Right hindlimb (tissue), 1 donor: ENCODE measurements around the gene CCIN.
"Not testable (repeated sequence)": the region's sequence is repeated elsewhere in the genome, so short reads cannot be mapped to it uniquely, and the experiment has no call there.

Experiments used
- DNase-seq: peaks from one replicate; pipeline ENCODE4 v3.0.0-alpha.2; 2018

Gene CCIN

DNA sequence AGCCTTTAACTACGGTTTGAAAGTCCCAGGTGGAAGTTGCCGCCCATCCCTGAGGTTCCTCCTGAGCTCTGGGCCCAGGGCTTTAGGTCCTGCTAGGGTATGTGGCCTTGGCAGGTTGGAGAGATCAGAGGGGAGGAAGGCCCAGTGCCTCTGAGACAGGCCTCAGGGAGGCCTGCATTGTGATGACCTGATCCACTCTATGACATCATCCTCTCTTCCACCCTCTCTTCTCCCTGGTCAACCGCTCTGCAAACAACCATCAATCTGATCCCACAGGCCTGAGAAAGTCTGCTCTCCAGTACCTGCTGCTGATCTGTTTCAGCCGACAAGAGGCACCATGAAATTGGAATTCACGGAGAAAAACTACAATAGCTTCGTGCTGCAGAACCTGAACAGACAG, at the start of gene CCIN:
Gene CCIN, plus strand, starts transcription at position 223 of the 400 bp plus-strand sequence. Its CDS starts 115 bp downstream, at position 338.
- no peak for DNase-seq

DNA sequence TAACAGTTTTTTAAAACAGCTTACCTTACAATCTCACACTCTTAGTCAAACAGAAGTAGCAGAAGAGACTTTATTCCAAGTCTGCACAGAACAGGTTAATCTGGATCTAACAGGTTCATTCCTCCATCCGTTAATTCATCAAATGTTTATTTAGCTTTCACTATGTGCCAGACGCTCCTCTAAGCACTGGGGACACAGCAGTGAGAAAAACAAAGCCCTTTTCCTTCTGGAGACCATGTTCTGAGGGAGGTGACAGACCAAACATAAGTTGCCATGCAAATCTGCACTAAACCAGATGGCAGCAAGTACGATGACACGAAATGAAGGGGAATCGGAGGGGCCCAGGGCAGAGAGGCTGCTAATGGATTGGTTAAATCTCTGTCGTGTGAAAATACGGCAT, 49.7 kb upstream of the CCIN start:
- no peak for DNase-seq

DNA sequence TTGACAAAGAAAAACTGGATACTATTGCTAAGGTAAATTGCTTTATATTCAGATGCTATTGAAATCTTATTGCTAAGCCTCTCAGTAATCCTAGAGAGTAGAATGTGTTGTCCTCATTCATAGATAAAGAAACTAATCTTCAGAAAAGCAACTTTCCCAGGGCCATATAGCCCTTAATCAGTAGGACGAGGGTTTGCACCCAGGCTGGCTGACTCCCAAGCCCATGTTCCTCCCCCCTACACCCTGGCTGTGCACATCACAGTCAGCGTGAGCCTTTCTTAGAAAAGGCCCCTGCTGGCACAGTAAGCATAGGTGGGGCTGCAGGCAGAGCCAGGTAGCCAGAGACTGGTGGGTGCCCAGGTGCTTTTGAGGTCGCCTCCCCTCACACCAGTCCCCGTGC, 48.5 kb upstream of the CCIN start:
- DNase-seq: no peak

DNA sequence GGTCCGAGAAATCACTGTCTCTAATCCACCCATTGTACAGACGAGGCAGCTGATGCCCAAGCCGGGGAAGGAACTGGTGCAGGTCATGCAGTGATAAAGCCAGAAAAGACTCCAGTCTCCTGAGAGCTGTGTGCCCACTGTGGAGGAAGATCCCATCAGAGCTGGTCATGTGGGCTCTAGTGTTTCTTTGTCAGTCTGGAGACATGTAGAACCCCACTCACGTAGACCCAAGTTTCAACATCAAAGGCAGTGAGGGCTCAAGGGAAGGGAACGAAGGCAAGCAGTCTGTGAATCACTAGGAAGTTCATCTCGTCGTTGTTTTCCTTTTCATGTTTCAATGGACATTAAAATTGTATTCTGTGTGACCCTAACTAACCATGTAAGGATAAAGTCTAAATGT, 47.2 kb upstream of the CCIN start:
- no peak for DNase-seq

DNA sequence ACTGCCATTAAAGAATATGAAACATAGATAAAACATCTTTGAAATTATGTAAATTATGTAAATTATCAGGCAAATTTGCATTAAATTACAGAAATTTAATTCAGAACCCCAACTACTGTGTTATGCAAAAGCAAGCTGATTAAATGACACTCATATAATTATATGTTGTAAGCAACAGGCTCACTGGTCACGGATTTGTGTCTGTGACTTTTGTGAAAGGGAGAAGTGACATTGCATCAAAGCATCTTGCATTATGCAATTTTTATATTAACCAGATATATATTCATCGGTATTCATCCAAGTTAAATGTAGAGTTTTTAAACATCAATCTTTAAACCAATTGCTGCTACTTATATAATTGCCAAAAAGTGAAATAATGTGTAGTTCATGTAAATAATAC, 45.7 kb upstream of the CCIN start:
- no peak for DNase-seq

DNA sequence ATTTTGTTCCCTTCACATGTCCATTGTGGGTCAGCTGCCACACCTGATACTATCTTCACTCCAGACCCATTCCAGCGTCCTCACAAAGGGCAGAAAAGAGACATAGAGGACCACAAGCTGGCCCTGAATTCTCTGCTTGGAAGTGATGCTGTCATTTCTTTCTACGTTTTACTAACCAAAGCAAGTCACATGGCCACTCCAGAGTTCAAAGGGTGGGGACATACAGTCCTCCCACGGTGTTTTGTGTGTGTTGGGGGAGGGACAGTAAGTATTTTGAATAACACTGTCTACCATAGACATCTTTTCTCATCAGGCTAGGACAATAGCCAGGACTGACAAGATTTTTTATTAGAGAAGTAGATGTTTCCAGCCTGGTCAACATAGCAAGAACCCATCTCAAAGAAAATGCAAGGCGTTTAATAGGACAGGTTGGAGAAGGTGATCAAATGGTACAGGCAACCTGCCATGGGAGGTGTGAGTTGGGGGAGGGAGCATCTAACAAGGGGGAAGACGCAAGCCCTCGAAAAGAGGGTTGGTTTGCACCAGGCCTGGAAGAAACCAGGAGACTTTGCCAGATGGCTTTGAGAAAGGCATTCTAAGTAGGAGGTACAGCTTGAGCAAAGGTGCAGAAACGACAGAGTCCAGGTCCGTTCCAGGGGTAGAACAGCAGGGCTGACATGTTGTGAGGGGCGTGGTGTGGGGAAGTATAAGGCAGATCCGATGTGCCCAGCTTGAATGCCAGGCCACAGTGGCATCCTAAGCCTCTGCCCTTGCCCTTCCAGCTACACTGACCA, 43.9 kb upstream of the CCIN start:
- no peak for DNase-seq

DNA sequence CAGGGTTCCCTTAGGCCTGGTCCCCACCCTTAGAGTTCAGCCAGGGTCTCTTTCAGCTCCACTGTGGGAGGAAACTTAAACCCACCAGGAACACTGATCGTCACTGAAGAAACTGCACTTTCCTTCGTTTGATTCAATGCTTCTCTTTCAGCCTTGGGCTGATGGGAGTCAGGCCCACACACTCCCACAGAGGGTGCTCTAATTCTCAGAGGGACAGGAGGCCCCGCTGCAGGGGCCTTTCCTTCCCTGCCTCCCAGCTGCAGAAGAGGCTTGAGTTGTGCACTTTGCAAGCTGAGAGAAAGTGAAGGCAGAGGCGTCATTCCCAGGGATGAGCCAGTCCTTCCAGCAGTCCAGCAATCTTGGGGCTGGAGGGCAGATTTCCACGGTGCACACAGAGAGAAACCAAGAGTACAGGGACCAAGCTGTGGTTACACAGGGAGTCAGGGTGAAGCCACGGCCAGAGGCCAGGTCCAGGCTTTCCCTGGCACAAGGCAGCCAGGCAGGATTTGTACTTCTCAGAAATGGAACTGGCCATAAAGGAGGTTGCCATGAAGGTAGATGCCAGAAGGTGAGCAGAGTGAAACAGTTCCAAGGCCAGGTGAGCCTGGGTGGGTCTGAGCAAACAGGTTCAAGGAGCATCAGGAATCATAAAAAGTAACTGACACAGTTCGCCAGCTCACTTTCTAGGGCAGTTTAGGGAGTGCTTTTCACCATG, 43.0 kb upstream of the CCIN start:
- DNase-seq: no peak

DNA sequence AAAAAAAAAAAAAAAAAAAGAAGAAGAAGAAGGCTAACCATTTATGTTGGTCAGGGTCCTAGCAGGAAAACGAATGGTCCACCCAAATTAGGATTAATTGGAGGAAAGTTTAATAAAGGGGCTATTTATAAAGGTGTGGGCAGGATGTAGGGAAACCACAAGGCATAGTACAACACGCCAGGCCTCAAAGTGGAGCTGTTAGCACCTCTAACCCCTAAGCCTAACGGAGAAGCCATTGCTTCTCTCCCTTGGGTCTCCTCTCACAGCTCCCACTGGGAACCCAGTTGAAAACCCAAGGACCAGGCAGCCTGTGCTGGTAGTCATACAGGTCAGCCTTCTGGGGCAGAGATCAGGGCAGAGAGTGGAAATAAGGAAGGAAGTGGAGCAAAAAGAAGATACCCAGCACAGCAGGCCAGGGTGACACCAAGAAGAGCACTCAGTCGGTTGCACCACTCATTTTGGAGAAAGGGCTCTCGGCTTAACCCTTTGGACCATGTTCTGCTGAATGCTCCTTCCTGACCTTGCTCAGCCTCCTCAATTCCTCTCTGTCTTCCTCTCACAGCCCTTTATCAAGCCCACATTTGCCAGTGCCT, 41.4 kb upstream of the CCIN start:
- no peak for DNase-seq

DNA sequence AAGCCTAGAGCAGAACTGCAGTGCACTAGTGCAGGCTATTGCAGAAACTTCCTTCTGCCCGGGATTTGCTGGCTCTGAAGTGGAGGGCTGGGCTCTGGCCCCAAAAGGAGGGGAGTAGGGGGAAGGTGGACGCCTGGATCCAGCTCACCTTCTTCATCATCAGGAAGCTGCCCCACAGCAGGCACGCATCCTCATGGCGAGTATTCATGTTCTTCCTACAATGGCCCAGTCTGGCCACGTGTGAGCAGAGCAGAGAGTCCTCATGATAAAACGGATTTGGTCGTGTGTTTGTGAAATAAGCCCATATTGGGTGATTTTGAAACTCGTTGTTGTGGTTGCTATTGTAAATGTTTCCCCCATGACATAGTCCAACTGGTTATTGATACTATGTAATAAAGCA, 40.8 kb upstream of the CCIN start:
- DNase-seq: no peak

DNA sequence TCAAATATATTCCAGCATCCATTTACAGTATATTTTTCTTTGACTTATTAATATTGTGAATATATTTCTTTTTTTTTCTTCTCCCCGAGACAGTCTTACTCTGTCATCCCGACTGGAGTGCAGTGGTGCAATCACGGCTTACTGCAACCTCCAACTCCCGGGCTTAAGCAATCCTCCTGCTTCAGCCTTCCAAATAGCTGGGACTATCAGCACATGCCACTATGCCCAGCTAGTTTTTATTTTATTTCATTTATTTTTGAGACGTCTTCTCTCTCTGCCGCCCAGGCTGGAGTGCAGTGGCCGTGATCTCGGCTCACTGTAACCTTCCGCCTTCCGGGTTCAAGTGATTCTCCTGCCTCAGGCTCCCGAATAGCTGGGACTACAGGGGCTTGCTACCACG, 40.0 kb upstream of the CCIN start:
- DNase-seq: no peak

DNA sequence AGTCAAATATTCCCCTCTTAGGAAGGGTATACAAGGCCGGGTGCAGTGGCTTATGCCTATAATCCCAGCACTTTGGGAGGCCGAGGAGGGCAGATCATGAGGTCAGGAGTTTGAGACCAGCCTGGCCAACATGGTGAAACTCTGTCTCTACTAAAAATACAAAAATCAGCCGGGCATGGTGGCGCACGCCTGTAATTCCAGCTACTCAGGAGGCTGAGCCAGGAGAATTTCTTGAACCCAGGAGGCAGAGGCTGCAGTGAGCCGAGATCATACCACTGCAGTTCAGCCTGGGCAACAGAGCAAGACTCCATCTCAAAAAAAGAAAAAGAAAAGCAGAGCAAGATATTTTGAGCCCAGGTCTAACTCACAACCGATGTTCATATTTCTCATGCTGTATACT, 37.5 kb upstream of the CCIN start:
- DNase-seq: not testable (repeated sequence)

DNA sequence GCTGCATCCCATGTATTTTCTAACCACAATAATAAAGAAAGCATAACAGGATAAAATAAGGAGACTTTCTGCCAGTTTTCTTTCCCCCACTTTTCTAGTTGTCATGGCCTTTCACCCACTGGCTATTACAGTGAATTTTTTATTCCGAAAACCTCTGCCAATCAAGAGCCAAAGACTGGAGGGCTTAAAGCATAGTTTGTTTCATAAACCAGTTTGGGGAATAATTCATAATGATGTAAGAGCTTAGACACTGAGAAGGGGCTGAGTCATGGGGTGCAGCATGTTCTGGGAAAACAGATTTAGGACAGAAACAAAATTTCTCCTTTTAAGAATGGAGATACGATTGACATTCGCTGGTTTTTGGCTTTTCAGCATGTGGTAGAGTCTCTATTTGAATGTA, 37.1 kb upstream of the CCIN start:
- no peak for DNase-seq

DNA sequence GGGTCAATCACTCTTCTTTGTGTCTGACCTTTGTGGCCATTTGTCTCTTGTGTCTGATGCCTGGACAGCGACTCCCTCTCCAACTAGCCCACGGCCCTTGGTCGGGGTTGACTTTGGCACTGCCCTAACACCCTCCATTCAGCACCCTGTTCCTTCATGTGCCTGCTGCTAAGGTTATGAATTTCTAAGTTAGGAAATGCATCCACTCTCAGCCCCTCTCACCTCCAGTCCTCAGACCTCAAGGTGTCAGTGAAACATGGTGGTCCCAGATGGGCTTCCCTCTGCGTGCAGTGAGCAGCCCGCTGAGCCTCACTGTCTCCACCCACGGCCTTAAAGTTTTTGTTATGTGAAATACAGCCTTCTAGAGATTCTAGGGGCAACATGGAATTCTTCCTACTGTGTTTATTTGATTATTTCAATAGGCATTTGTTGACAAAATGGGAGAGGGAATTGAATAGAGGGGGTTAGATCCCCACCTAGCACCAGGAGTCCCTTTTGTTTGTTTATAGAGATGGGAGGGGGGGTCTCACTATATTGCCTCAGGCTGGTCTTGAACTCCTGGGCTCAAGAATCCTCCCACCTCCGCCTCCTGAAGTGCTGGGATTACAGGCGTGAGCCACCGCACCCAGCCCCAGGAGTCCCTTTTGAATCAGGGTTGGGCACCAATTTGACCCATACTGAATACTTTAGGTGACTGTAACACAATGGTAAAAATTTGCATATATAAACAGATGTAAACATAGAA, 34.3 kb upstream of the CCIN start:
- no peak for DNase-seq

DNA sequence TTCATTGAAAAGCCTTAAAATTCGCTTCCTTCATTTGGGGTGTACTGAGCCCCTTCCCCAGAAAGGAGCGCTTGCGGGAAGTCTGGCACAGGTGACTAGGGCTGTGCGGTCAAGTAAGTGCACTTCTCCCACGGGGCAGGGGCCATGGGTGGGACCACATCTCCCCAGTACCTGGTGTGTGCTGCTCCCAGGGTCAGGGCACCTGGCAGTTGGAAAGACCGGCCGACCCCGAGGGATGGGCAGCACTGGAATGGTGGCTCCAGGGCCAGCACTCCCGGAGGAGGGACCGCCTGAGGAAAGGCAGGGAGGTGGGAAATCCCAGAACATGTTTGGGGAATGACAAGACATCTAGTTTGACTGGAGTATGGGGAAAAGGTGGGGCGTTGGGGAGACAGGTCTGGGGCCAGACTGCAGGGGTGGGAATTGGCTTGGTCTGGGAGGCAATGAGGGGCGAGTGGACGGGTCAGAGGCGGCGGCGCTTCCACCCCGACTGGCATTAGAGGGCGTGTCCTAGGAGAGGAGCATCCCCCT, 33.4 kb upstream of the CCIN start:
- no peak for DNase-seq

DNA sequence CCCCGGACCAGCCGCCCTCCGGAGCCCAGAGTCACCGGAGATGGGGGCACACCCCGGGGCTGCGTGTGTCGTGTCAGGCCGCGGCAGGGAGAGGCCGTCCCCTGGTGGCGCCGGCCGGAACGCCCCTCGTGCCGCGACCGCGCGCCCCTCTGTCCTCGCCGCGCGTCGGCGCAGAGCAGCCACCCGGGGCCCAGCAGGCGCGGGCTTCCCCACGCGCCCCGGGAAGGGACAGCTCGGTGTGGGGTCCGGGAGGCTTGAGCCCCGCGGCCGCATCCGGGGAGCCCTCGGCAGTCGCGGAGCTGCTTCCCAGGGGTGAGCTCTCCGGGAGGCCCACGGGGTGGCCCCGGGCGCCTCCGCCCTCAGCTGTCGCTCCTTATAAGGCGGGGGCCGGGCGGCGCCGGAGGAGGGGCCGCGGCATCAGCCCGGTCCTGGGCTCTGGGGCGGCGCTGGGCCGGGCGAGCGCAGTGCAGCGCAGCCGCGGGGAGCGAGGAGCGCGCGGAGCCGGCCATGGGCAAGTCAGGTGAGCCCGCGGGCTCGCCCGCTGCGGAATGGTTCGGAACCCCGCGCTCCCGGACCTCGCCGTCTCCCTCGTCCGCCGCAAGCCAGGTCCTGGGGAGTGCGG, 32.8 kb upstream of the CCIN start, which contains the start of gene GLIPR2:
Gene GLIPR2, plus strand, starts transcription at position 462 of the 622 bp plus-strand sequence. Its CDS starts 46 bp downstream, at position 508.
- peak; percentile 82 for DNase-seq

DNA sequence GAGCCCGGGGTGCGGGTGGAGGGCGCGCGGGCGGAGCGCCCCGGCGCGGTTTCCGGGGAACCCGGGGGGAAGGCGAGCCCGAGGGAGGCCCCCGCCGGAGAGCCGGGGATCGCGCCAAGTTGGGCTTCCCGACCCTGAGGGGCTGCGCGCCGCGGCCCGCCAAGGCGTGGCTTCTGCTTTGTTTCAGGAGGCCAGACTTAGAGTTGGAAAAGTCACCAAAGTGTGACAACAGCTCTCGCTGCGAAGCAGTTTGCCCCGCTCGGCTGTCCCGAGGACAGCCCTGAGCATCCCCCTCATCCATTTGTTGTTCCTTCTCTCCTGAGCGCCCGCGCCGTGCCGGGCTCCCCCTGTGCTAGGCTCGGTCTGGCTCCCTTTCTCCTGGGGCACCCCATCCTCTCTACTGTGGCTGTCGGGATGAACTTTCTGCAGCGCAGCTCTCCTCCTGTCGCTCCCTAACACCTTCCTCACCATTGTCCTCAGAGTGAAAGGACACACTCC, 32.2 kb upstream of the CCIN start:
- DNase-seq: peak; percentile 61

DNA sequence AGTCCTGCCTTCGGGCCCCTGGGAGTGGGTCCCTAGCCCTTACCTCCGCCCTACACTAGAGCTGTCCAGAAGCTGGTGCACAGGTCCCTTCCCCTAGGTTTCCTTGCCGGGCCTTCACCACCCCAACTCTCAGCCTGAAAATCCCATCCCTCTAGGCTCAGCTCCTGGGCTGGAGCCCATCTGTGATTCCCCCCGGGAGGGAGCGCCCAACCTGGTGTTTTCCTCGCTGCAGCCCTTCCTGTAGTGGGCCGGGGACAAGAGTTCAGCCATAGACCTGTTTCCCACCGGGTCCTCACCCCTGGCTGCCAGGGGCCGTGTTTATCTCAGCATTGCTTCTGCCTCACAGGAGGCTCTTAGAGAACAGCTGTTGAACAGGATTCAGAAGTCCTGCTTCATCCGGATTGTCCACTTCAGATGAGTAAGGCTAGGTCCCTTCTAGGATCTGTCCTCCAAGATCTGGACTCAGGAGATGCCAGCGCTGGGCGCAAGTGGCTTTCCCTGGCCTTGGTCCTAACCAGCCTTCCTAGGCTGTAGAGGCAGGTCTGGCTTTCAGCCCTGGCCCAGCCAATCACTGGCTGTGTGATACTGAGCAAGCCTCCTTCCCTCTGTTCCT, 31.7 kb upstream of the CCIN start:
- DNase-seq: peak; percentile 75

DNA sequence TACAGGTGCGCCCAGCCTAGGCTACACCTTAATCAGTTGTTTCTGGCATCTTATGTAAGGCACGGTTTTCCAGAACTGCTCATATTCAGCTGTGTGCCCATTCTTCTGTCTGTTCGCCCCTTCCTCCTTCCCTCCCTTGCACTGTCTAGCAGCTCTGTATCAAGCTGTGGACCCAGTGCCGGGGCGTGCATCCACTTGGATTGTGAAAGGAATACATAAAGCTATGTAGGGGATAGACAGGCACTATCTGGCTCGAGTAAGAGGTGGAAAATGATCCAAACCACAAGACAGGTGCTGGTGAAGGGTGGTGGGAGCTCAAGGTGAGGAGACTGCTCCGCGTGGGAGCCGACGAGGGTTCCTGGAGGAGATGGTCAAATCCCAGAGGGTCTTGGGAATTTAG, 30.7 kb upstream of the CCIN start:
- DNase-seq: no peak

DNA sequence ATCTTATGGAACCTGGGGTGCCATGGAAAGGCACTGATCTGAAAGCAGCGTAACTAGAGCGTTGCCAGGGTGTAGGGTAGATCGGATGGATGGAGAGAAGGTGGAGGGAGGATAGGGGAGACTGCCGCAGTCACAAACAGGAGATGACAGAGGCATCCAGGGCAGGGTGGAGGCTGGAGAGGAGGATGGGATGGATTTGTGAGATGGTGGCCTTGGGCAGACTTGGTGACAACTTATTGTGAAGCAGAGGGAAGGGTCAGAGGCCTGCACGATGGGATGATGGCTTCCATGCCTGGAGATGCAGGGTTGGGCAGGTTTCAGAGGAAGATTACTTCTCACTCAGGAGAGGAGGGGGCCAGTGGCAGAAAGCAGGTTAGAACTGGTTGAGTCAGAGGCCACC, 30.3 kb upstream of the CCIN start:
- no peak for DNase-seq

DNA sequence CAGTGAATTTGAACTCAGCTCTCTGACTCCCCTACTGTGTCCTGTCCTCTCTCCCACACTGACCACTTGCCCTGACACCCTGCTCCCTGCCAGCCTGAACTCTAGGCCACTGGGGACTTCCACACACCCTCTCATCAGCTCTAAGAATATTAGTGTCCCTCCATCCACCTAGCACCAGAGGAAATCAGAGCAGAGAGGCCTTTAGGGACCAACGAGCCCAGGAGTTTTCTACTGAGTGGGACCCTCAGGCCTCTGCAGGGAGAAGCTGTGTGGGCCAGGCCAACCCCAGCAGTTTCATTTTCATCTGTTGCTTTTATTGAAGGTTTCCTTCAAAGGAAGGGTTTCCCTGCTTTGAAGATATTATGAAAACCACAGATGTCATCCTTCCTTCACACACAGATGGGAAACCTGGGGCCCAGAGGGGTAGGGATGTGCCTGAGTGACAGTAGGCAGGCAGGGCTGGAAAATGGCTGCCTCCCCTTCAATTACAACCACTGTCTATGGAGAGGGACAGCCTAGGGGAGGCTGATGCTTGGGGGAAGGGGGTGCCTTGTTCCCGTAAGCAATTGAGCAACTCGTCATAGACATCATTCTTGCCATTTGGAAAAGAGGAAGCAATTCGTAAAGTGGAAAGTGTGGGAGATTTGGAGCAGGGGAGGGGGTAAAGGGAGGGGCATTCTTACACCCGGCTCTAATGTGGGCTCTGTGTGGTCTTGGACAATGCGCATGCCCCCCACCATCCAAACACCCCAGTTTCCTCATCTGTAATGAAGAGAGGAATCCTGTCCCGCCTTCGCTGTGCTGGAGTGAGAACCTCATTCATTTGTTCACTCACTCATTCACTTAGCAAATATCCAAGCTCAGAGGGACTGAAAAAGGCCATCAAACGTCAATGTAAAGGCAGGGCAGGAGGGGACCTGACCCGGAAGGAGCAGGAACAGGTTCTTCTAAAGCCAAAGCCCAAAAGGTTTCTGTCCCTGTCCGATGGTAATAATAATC, 28.8 kb upstream of the CCIN start:
- no peak for DNase-seq

DNA sequence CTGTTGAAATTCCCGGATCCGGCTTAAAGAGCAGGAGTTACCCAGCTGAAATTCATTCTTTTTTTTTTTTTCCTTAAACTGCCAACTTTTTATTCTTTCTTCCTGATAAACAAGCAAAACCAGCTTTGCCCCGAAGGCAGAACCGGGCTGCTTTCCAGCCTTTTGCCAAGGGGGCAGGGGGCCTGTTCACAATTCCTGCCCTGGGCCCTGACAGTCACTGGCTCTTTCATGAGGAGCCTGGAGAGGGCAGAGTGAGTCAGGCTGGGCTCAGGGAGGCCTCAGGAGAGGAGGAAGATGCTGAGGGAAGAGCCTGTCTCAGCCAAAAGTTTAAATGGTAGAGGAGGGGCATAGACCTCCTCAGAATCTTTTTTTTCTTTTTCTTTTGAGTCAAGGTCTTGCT, 27.9 kb upstream of the CCIN start:
- no peak for DNase-seq
